Common myeloid progenitor, CD34-positive (primary cell): ENCODE data around the gene KCNG4. TPM values are rescaled to one million over a fixed set of nuclear protein-coding genes. Genes with fewer than 3 reads are reported as not detected.

Experiments
- CTCF ChIA-PET: fragments of 350-600 bp; sonication (Branson Sonifier 250); formaldehyde crosslinking; loops from one replicate; lab custom pipeline; 2021; ENCODE audit warnings: antibody characterized with exemption; lab: Charles Lee
- POLR2A ChIA-PET: fragments of 350-600 bp; sonication (Branson Sonifier 250); formaldehyde crosslinking; loops from one replicate; lab custom pipeline; 2021; ENCODE audit warnings: antibody characterized with exemption; lab: Charles Lee
- DNase-seq, 3 donors: peaks; one replicate each; pipeline versions ENCODE4 v3.0.0 to v3.0.0-alpha.2; 2013
- H3K27ac ChIP-seq, 2 experiments: 1 replicate in 1 of 2; 2 replicates in 1 of 2; pipeline ENCODE4 v1.7.0; 2013; ENCODE audit warnings: inconsistent platforms in 2 of 2, low read length in 2 of 2, mild to moderate bottlenecking in 2 of 2, low read depth in 1 of 2, moderate library complexity in 1 of 2; ENCODE audit not compliant: severe bottlenecking in 2 of 2, insufficient read depth in 1 of 2, poor library complexity in 1 of 2
- H3K27me3 ChIP-seq, 5 experiments: replicated peaks in 2 of 5; 1 replicate in 3 of 5; 2 replicates in 2 of 5; pipeline versions ENCODE4 v1.6.1 to v1.7.0; 2013; ENCODE audit warnings: low read length in 4 of 5, mild to moderate bottlenecking in 2 of 5, moderate library complexity in 2 of 5, inconsistent platforms in 1 of 5; ENCODE audit not compliant: insufficient read depth in 5 of 5, control insufficient read depth in 4 of 5
- H3K36me3 ChIP-seq, 4 experiments: 1 replicate in 2 of 4; 2 replicates in 2 of 4; pipeline versions ENCODE4 v1.6.1 to v1.7.0; 2013; ENCODE audit warnings: low read length in 3 of 4, control low read depth in 1 of 4, mild to moderate bottlenecking in 1 of 4; ENCODE audit not compliant: control insufficient read depth in 4 of 4, insufficient read depth in 4 of 4
- H3K4me1 ChIP-seq, 4 experiments: 1 replicate in 3 of 4; 2 replicates in 1 of 4; pipeline versions ENCODE4 v1.6.1 to v1.7.1; 2013; ENCODE audit warnings: low read length in 3 of 4, mild to moderate bottlenecking in 3 of 4, control low read depth in 1 of 4, inconsistent platforms in 1 of 4, moderate library complexity in 1 of 4; ENCODE audit not compliant: control insufficient read depth in 4 of 4, insufficient read depth in 4 of 4; ENCODE audit errors: control extremely low read depth in 1 of 4
- H3K4me3 ChIP-seq, 7 experiments: 1 replicate in 4 of 7; 2 replicates in 3 of 7; pipeline versions ENCODE4 v1.5.1 to v1.7.0; 2013; ENCODE audit warnings: mild to moderate bottlenecking in 7 of 7, low read length in 6 of 7, moderate library complexity in 6 of 7, inconsistent platforms in 2 of 7, low read depth in 2 of 7, control low read depth in 1 of 7; ENCODE audit not compliant: insufficient read depth in 4 of 7, control insufficient read depth in 1 of 7; ENCODE audit errors: extremely low read depth in 1 of 7
- H3K9me3 ChIP-seq, 5 experiments: 1 replicate in 4 of 5; 2 replicates in 1 of 5; pipeline versions ENCODE4 v1.6.1 to v1.7.1; 2013; ENCODE audit warnings: low read length in 4 of 5, mild to moderate bottlenecking in 2 of 5, inconsistent platforms in 1 of 5, low read depth in 1 of 5, moderate library complexity in 1 of 5; ENCODE audit not compliant: control insufficient read depth in 4 of 5, insufficient read depth in 2 of 5; ENCODE audit errors: control extremely low read depth in 1 of 5
- WGBS: methylation state at CpG from one replicate; pipeline ENCODE4 v1.1.5; 2013; ENCODE audit not compliant: insufficient coverage; 5-methylcytosine and 5-hydroxymethylcytosine counted together
- polyA plus RNA-seq: library from polyadenylated mRNA; unstranded; fragments of 120-200 nt; gene quantifications from one replicate; pipeline ENCODE4 v1.2.1, GENCODE V29; 2013

Gene KCNG4
- not detected for polyA plus RNA-seq

DNA sequence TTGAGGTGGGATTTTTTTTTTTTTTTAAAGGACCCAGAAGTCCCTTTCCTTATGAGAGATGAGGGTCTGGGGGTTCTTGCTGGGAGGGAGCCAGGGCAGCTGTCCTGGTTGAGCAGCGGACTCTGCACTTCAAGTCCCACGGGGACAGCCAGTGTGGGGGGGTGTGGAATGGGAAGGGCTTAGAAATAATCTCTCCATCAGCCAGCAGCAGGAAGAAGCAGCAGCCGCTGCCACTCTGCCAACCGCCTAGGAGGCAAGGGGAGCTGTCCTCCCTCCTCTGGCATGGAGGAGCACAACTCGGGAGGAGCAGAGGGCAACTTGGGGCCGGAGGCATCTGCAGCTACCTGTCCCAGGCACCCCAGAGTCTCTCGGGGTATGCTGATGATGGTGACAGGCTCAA lies at the start of gene KCNG4:
Gene KCNG4 (minus strand): TSS at position 104 of the 400 bp plus-strand sequence. CDS start 2,527 bp downstream, outside the sequence.
- no peaks in the 10 kb centered on the region for H3K9me3 ChIP-seq
- H3K27ac ChIP-seq = no peak within 1 kb of the TSS
- 48% methylated on average over 3 of the region's 7 CpGs for WGBS
- no peaks in the 10 kb centered on the region for H3K4me1 ChIP-seq
- DNase-seq = no peak
- no peaks in the 10 kb centered on the region for H3K36me3 ChIP-seq
- H3K4me3 ChIP-seq = no peak within 1 kb of the TSS
- ChIA-PET CTCF (no interaction called here), POLR2A (no interaction called here)
- peaks cover 0 to 44% (median 2%) of the 10 kb centered on the region in 5 experiments for H3K27me3 ChIP-seq

DNA sequence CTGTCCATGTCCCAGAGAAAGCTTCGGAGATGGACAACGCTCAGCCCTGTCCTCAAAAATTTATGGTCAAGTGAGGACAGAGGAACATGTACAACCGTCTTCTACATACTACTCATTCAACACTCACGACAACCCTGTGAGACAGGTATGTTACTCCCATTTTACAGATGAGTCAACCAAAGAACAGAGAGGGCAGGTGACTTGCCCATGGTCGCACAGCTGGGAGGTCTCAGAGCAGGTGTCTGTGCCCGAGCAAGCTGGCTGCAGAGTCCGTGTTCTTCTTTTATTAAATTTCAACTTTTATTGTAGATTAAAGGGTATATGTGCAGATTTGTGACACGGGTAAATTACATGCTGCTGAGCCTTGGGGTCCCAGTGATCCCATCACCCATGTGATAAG lies 49.1 kb upstream of the KCNG4 start:
- 96% methylated on average over 4 of the region's 8 CpGs for WGBS

DNA sequence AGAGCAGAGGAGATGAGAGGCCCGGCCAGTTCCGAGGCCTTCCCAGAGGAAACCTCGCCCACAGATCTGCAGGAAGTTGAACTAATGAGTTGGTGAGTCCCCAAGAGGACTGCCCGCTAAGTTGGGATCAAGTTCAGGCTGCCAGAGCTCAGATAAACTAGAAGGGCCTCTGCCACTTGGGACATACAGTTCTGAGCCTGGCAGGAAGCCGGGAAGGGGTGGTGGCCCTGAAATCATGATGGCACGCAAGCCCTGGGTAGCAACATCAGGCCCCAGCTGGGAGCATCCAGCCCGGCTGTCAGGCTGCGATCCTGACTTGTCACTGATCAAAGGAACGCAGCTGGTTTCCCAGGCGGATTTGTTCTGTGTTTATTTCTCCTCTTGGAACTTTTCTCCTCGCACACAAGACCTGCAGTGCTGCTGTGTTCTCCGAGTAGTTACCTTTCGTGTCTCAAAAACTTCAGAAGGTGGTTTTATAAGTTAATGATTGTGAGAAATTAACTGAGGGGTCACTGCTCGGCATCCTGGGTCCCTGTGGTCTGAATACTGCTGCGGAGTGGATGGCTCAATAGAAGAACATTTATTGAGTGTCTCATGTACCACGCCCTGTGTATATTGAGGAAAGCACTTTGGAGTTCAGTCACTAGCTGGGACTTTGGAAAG lies 46.9 kb upstream of the KCNG4 start:
- Histone ChIP-seq H3K4me1 (peaks cover 0 to 1% (median 0%) of the 10 kb centered on the region in 4 experiments), H3K4me3 (no peak overlapping the region), H3K36me3 (no peaks in the 10 kb centered on the region), H3K27me3 (peaks cover 0 to 6% (median 0%) of the 10 kb centered on the region in 5 experiments), H3K9me3 (no peaks in the 10 kb centered on the region), H3K27ac (no peak overlapping the region)
- ChIA-PET CTCF (no interaction called here), POLR2A (no interaction called here)
- no peak for DNase-seq
- 71% methylated on average over 14 of the region's 16 CpGs for WGBS

More for the DNA sequence above, 49.1 kb upstream of the KCNG4 start:
- H3K9me3 ChIP-seq = no peaks in the 10 kb centered on the region
- H3K4me1 ChIP-seq = peaks cover under 1 to 10% (median 7%) of the 10 kb centered on the region in 4 experiments
- H3K4me3 ChIP-seq = no peak overlapping the region
- ChIA-PET CTCF (interaction anchor here (1.0 to 2.8 kb wide), 2 partner anchors 9 to 19 kb away, joined by 4 to 10 read pairs; no protein-coding TSS in a partner anchor), POLR2A (no interaction called here)
- H3K36me3 ChIP-seq = no peaks in the 10 kb centered on the region
- H3K27ac ChIP-seq = no peak overlapping the region
- H3K27me3 ChIP-seq = peaks cover 0 to 6% (median 0%) of the 10 kb centered on the region in 5 experiments
- DNase-seq = no peak

DNA sequence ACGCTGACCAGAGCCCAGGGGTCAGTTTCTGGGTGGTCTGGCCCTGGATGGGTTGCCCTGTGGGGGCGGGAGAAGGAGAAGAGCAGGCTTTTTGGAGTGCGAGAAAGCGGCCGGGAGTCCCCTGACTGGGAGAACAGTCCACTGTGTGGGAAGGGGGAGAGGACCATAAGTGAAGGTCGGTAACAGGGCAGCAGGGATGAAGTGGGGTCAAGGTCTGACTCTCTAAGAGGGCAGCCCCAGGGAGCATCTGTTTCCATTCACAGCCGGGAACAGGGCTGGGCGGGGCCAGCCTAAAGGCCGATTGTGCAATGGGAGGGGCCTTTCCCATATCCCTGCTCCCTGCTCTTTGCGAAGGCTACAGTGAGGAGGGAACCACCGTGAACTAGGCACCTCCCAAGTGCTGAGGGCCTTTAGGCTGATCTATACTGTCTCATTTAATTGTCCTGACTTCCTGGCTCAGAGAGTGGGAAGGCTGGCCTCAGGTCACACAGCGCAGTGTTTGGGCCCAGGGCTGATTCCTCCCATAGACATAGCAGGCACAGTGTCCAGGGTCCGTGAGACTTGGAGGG lies 44.4 kb upstream of the KCNG4 start:
- WGBS = 86% methylated on average over 10 of the region's 13 CpGs
- Histone ChIP-seq H3K36me3 (no peaks in the 10 kb centered on the region), H3K9me3 (no peaks in the 10 kb centered on the region), H3K27me3 (peaks cover 0 to 6% (median 0%) of the 10 kb centered on the region in 5 experiments), H3K4me1 (no peaks in the 10 kb centered on the region), H3K4me3 (no peak overlapping the region), H3K27ac (no peak overlapping the region)
- POLR2A ChIA-PET = no interaction called here
- CTCF ChIA-PET = no interaction called here
- no peak for DNase-seq

- DNase-seq = no peak
- peaks cover 0 to 5% (median 0%) of the 10 kb centered on the region in 5 experiments for H3K27me3 ChIP-seq
- no peak overlapping the region for H3K4me3 ChIP-seq
- H3K27ac ChIP-seq = no peak overlapping the region
- no peaks in the 10 kb centered on the region for H3K4me1 ChIP-seq
- H3K36me3 ChIP-seq = no peaks in the 10 kb centered on the region
- CTCF ChIA-PET = no interaction called here
- POLR2A ChIA-PET = interaction anchor here (0.6 kb wide), 1 partner anchor 159 kb away, joined by 6 read pairs; no protein-coding TSS in a partner anchor
- 92% methylated on average over 22 of the region's 24 CpGs for WGBS
- no peaks in the 10 kb centered on the region for H3K9me3 ChIP-seq
These were observed 43.7 kb upstream of the KCNG4 start for GRCh38 chr16:84283314-84284153.

- CTCF ChIA-PET = interaction anchor here (1.3 to 1.4 kb wide), 2 partner anchors 25 to 200 kb away, joined by 3 to 4 read pairs; no protein-coding TSS in a partner anchor
- no peak for DNase-seq
- Histone ChIP-seq H3K4me3 (no peak overlapping the region), H3K36me3 (no peaks in the 10 kb centered on the region), H3K27ac (no peak overlapping the region), H3K4me1 (no peaks in the 10 kb centered on the region), H3K9me3 (no peaks in the 10 kb centered on the region), H3K27me3 (no peaks in the 10 kb centered on the region)
- POLR2A ChIA-PET = no interaction called here
- 92% methylated on average over 5 of the region's 6 CpGs for WGBS
These were observed 42.7 kb upstream of the KCNG4 start for GRCh38 chr16:84282533-84282932.
